DMS79 treated with DMSO at 0.1 percent for 48 hours (cell line): ENCODE data around the gene MAP3K1.
"Not testable (repeated sequence)": the region's sequence is repeated elsewhere in the genome, so short reads cannot be mapped to it uniquely, and the experiment has no call there.

Experiments
- DNase-seq: peaks from one replicate; lab custom pipeline; 2025; lab: John Stamatoyannopoulos, UW

Gene MAP3K1

GRCh38 chr5:56816546-56817081, 1.3 kb downstream of the MAP3K1 start:
- peak; percentile 17 for DNase-seq

- DNase-seq: no peak
Measured at GRCh38 chr5:56817263-56818014, 2.1 kb downstream of the MAP3K1 start.

- no peak for DNase-seq
Measured at GRCh38 chr5:56818450-56819037, 3.2 kb downstream of the MAP3K1 start.

GRCh38 chr5:56819060-56819881, 3.9 kb downstream of the MAP3K1 start:
- DNase-seq: no peak

- not testable (repeated sequence) for DNase-seq
Measured at GRCh38 chr5:56821868-56822267, 6.5 kb downstream of the MAP3K1 start.

- no peak for DNase-seq
Measured at GRCh38 chr5:56822981-56823380, 7.6 kb downstream of the MAP3K1 start.

- DNase-seq: no peak
Measured at GRCh38 chr5:56824019-56824418, 8.7 kb downstream of the MAP3K1 start.

GRCh38 chr5:56825222-56825824, 10.0 kb downstream of the MAP3K1 start:
- DNase-seq: no peak

- no peak for DNase-seq
Measured at GRCh38 chr5:56827049-56827448, 11.7 kb downstream of the MAP3K1 start.

- no peak for DNase-seq
Measured at GRCh38 chr5:56827924-56828323, 12.6 kb downstream of the MAP3K1 start.

- DNase-seq: no peak
Measured at GRCh38 chr5:56829137-56829908, 14.0 kb downstream of the MAP3K1 start.

GRCh38 chr5:56831773-56832172, 16.4 kb downstream of the MAP3K1 start:
- DNase-seq: no peak

- no peak for DNase-seq
Measured at GRCh38 chr5:56833325-56833724, 18.0 kb downstream of the MAP3K1 start.

GRCh38 chr5:56837381-56837780, 22.0 kb downstream of the MAP3K1 start:
- no peak for DNase-seq

- no peak for DNase-seq
Measured at GRCh38 chr5:56837956-56838355, 22.6 kb downstream of the MAP3K1 start.

- DNase-seq: peak; percentile 16
Measured at GRCh38 chr5:56838409-56839039, 23.2 kb downstream of the MAP3K1 start.

- DNase-seq: no peak
Measured at GRCh38 chr5:56839062-56839461, 23.7 kb downstream of the MAP3K1 start.

GRCh38 chr5:56840597-56840996, 25.2 kb downstream of the MAP3K1 start:
- no peak for DNase-seq

- no peak for DNase-seq
Measured at GRCh38 chr5:56845277-56845676, 29.9 kb downstream of the MAP3K1 start.

GRCh38 chr5:56845904-56846480, 30.6 kb downstream of the MAP3K1 start:
- no peak for DNase-seq

GRCh38 chr5:56848206-56848605, 32.9 kb downstream of the MAP3K1 start:
- DNase-seq: no peak
